CD4-positive, alpha-beta T cell treated with Interleukin-6 at 100 ng/mL for 8 hours (primary cell): Measurements from ENCODE around the gene PRODH.
"Not testable (repeated sequence)": the region's sequence is repeated elsewhere in the genome, so short reads cannot be mapped to it uniquely, and the experiment has no call there.

Source experiments
- DNase-seq: peaks from one replicate; pipeline ENCODE4 v3.0.0-alpha.2; 2020; ENCODE audit warnings: mixed read lengths, low spot score

Gene PRODH

GRCh38 chr22:18906410-18906745 lies 29.7 kb downstream of the PRODH start:
- DNase-seq, result not testable (repeated sequence)

- no peak for DNase-seq
Observed at GRCh38 chr22:18905540-18906409, 30.3 kb downstream of the PRODH start, which contains the start of gene DGCR6. Gene DGCR6, plus strand, starts transcription at chr22:18906320. Its CDS starts 55 bp downstream, at chr22:18906375.

- DNase-seq, result not testable (repeated sequence)
Observed at GRCh38 chr22:18896037-18896657, 39.9 kb downstream of the PRODH start.

GRCh38 chr22:18893775-18894174 lies 42.3 kb downstream of the PRODH start:
- DNase-seq, result not testable (repeated sequence)

GRCh38 chr22:18890510-18891192 lies 45.4 kb downstream of the PRODH start:
- DNase-seq, result not testable (repeated sequence)

GRCh38 chr22:18888115-18888514 lies 48.0 kb downstream of the PRODH start:
- no peak for DNase-seq

GRCh38 chr22:18884465-18884864 lies 51.6 kb downstream of the PRODH start:
- DNase-seq, result not testable (repeated sequence)

- DNase-seq, result peak; percentile 1
Observed at GRCh38 chr22:18881260-18881659, 54.8 kb downstream of the PRODH start.
